ENCODE results near the gene DLX3. TPM values are rescaled to one million over a fixed set of nuclear protein-coding genes. Genes with fewer than 3 reads are reported as not detected.

Gene DLX3
- total RNA-seq, 1 experiment from 2014 or later = 1.2 TPM

- no peaks in the 10 kb centered on the region for H3K9me2 ChIP-seq (ENCODE audit: insufficient read depth)
- no peaks in the 10 kb centered on the region for H3K27me3 ChIP-seq (ENCODE audit: insufficient read depth, low read depth)
- BruUV-seq (replicated peaks) = no TSS peak
- peaks cover 21% of the 10 kb centered on the region for H3K4me1 ChIP-seq (replicated peaks; ENCODE audit: insufficient read depth)
- ChIA-PET POLR2A (ENCODE audit: unreplicated experiment) (no interaction called here), CTCF (no interaction called here)
- H3K9me3 ChIP-seq (ENCODE audit: insufficient read depth, low read depth) = no peaks in the 10 kb centered on the region
- H3F3A ChIP-seq (ENCODE audit: insufficient read depth, low read depth) = peaks cover 46% of the 10 kb centered on the region
- no peaks in the 10 kb centered on the region for H3K79me2 ChIP-seq (ENCODE audit: low read depth)
- no peak for TF ChIP-seq CTCF (conservative IDR thresholded peaks at IDR 0.05)
- TF ChIP-seq EZH2 (IDR thresholded peaks at IDR 0.05; ENCODE audit: low read depth) = no peak
- H3K36me3 ChIP-seq (ENCODE audit: low read depth) = no peaks in the 10 kb centered on the region
- no peak overlapping the region for H3K4me3 ChIP-seq
- intact Hi-C loops (cut with micrococcal nuclease; ENCODE audit: unreplicated experiment) = loop anchor here (10.0 kb wide), 1 partner anchor 273 kb away; no protein-coding TSS in a partner anchor
- no peak overlapping the region for H2AFZ ChIP-seq
- H3K27ac ChIP-seq = no peak overlapping the region
- DNase-seq = no peak
- H3K4me2 ChIP-seq = no peak overlapping the region
- H4K20me1 ChIP-seq (ENCODE audit: insufficient read depth) = no peaks in the 10 kb centered on the region
Measured at GRCh38 chr17:50021681-50022370, 26.8 kb upstream of the DLX3 start.

GRCh38 chr17:50020841-50021599, 26.0 kb upstream of the DLX3 start:
- H3K4me1 ChIP-seq (replicated peaks; ENCODE audit: insufficient read depth) = peaks cover 13% of the 10 kb centered on the region
- no peaks in the 10 kb centered on the region for H3K9me2 ChIP-seq (ENCODE audit: insufficient read depth)
- ChIA-PET CTCF (interaction anchor here (0.6 kb wide), 1 partner anchor 225 kb away, joined by 4 read pairs; no protein-coding TSS in a partner anchor), POLR2A (ENCODE audit: unreplicated experiment) (no interaction called here)
- no TSS peak for BruUV-seq (replicated peaks)
- H3K4me3 ChIP-seq = no peak overlapping the region
- H3K79me2 ChIP-seq (ENCODE audit: low read depth) = no peaks in the 10 kb centered on the region
- H2AFZ ChIP-seq = no peak overlapping the region
- H3K36me3 ChIP-seq (ENCODE audit: low read depth) = no peaks in the 10 kb centered on the region
- H4K20me1 ChIP-seq (ENCODE audit: insufficient read depth) = no peaks in the 10 kb centered on the region
- H3K4me2 ChIP-seq = no peak overlapping the region
- DNase-seq = no peak
- no peaks in the 10 kb centered on the region for H3K27me3 ChIP-seq (ENCODE audit: insufficient read depth, low read depth)
- H3K9me3 ChIP-seq (ENCODE audit: insufficient read depth, low read depth) = no peaks in the 10 kb centered on the region
- no peak overlapping the region for H3K27ac ChIP-seq
- peaks cover 39% of the 10 kb centered on the region for H3F3A ChIP-seq (ENCODE audit: insufficient read depth, low read depth)
- TF ChIP-seq EZH2 (IDR thresholded peaks at IDR 0.05; ENCODE audit: low read depth) (no peak), CTCF (conservative IDR thresholded peaks at IDR 0.05) (no peak)
- intact Hi-C loops (cut with micrococcal nuclease; ENCODE audit: unreplicated experiment) = loop anchor here (10.0 kb wide), 1 partner anchor 274 kb away; no protein-coding TSS in a partner anchor

- Histone ChIP-seq H3K9me2 (ENCODE audit: insufficient read depth) (no peaks in the 10 kb centered on the region), H4K20me1 (ENCODE audit: insufficient read depth) (no peaks in the 10 kb centered on the region), H3K4me2 (no peak overlapping the region), H3K9me3 (ENCODE audit: insufficient read depth, low read depth) (peaks cover 7% of the 10 kb centered on the region; the same call in 1 of the 2 replicates), H3K27me3 (ENCODE audit: insufficient read depth, low read depth) (no peaks in the 10 kb centered on the region), H3K4me3 (no peak overlapping the region), H3K4me1 (replicated peaks; ENCODE audit: insufficient read depth) (0 out of 2 replicates have a peak, but pooled peaks cover 9% of the 10 kb centered on the region), H3F3A (ENCODE audit: insufficient read depth, low read depth) (peaks cover 20% of the 10 kb centered on the region), H3K79me2 (ENCODE audit: low read depth) (no peaks in the 10 kb centered on the region), H3K27ac (no peak overlapping the region), H3K36me3 (ENCODE audit: low read depth) (no peaks in the 10 kb centered on the region), H2AFZ (no peak overlapping the region)
- TF ChIP-seq CTCF (conservative IDR thresholded peaks at IDR 0.05) (no peak), EZH2 (IDR thresholded peaks at IDR 0.05; ENCODE audit: low read depth) (no peak)
- intact Hi-C loops (cut with micrococcal nuclease; ENCODE audit: unreplicated experiment) = no loop called here
- no TSS peak for BruUV-seq (replicated peaks)
- ChIA-PET POLR2A (ENCODE audit: unreplicated experiment) (interaction anchor here (0.5 to 0.7 kb wide), 3 partner anchors 43 to 372 kb away, joined by 3 to 6 read pairs (median 3); no protein-coding TSS in a partner anchor), CTCF (no interaction called here)
- no peak for DNase-seq
Measured at GRCh38 chr17:50018909-50019308, 23.9 kb upstream of the DLX3 start.

All from PC-9 (cell line).